Astrocyte of the cerebellum (primary cell): Measurements from ENCODE around the gene TBC1D22B.

Experiments
- DNase-seq: peaks from one replicate; pipeline ENCODE4 v3.0.0-alpha.2; 2011; ENCODE audit warnings: low read depth
- H3K4me3 ChIP-seq: 2 replicates; pipeline ENCODE4 v1.5.1; 2011; ENCODE audit warnings: mild to moderate bottlenecking, low read depth, low read length, moderate library complexity
- CTCF ChIP-seq: IDR thresholded peaks from 2 replicates; pipeline ENCODE4 v1.5.1; 2012; ENCODE audit warnings: low read length, low read depth, moderate library complexity, mild to moderate bottlenecking; ENCODE audit errors: missing control alignments
- in situ Hi-C: cut with HindIII; loops from 2 replicates; pipeline ENCODE4 v1.10.0; 2017; ENCODE audit warnings: low sequenced_read_pairs

TBC1D22B gene

GRCh38 chr6:37317312-37318038 is 59.9 kb downstream of the TBC1D22B start:
- DNase-seq: no peak
- TF ChIP-seq CTCF: no peak
- H3K4me3 ChIP-seq: no peak overlapping the region
- in situ Hi-C loops: no loop called here

GRCh38 chr6:37319156-37319555 is 61.6 kb downstream of the TBC1D22B start:
- TF ChIP-seq CTCF: no peak
- no peak for DNase-seq
- in situ Hi-C loops: no loop called here
- no peak overlapping the region for H3K4me3 ChIP-seq

GRCh38 chr6:37319856-37320480 is 62.4 kb downstream of the TBC1D22B start:
- TF ChIP-seq CTCF: no peak
- DNase-seq: no peak
- no peak overlapping the region for H3K4me3 ChIP-seq
- in situ Hi-C loops: no loop called here

GRCh38 chr6:37320646-37321045 is 63.1 kb downstream of the TBC1D22B start:
- in situ Hi-C loops: no loop called here
- no peak for TF ChIP-seq CTCF
- no peak for DNase-seq
- H3K4me3 ChIP-seq: no peak overlapping the region

- DNase-seq: no peak
- TF ChIP-seq CTCF: no peak
- in situ Hi-C loops: no loop called here
- H3K4me3 ChIP-seq: no peak overlapping the region
These were observed 63.5 kb downstream of the TBC1D22B start for GRCh38 chr6:37321101-37321500.

- no peak overlapping the region for H3K4me3 ChIP-seq
- in situ Hi-C loops: no loop called here
- no peak for TF ChIP-seq CTCF
- no peak for DNase-seq
These were observed 64.2 kb downstream of the TBC1D22B start for GRCh38 chr6:37321516-37322415.
